ENCODE results near the gene ZHX3.

Gene ZHX3

GRCh38 chr20:41175727-41176330 lies 141.7 kb downstream of the ZHX3 start:
- TF ChIP-seq CTCF (IDR thresholded peaks at IDR 0.05; ENCODE audit: control extremely low read depth, extremely low read depth, low read depth, missing control alignments) = no peak
- CTCF ChIA-PET = interaction anchor here (0.9 to 10.4 kb wide), 4 partner anchors 18 to 434 kb away, joined by 3 to 133 read pairs (median 4); partner anchors contain the start of gene LPIN3

GRCh38 chr20:41175201-41175651 lies 142.3 kb downstream of the ZHX3 start:
- TF ChIP-seq CTCF (IDR thresholded peaks at IDR 0.05; ENCODE audit: control extremely low read depth, extremely low read depth, low read depth, missing control alignments) = no peak
- no peak for DNase-seq (ENCODE audit: extremely low spot score)
- POLR2A ChIA-PET = no interaction called here
- CTCF ChIA-PET = interaction anchor here (0.9 to 10.4 kb wide), 2 partner anchors 18 to 165 kb away, joined by 3 to 133 read pairs; partner anchors contain the start of gene LPIN3

More at GRCh38 chr20:41175727-41176330, 141.7 kb downstream of the ZHX3 start:
- POLR2A ChIA-PET = no interaction called here
- DNase-seq (ENCODE audit: extremely low spot score) = no peak

GRCh38 chr20:41174782-41175181 lies 142.7 kb downstream of the ZHX3 start:
- POLR2A ChIA-PET = no interaction called here
- CTCF ChIA-PET = interaction anchor here (10.4 kb wide), 1 partner anchor 165 kb away, joined by 133 read pairs; the partner anchor contains the start of gene LPIN3
- TF ChIP-seq CTCF (IDR thresholded peaks at IDR 0.05; ENCODE audit: control extremely low read depth, extremely low read depth, low read depth, missing control alignments) = no peak
- no peak for DNase-seq (ENCODE audit: extremely low spot score)

- ChIA-PET POLR2A (no interaction called here), CTCF (interaction anchor here (10.4 kb wide), 1 partner anchor 165 kb away, joined by 133 read pairs; the partner anchor contains the start of gene LPIN3)
- TF ChIP-seq CTCF (IDR thresholded peaks at IDR 0.05; ENCODE audit: control extremely low read depth, extremely low read depth, low read depth, missing control alignments) = no peak
- no peak for DNase-seq (ENCODE audit: extremely low spot score)
These were observed 143.2 kb downstream of the ZHX3 start for GRCh38 chr20:41174373-41174772.

GRCh38 chr20:41173791-41174341 lies 143.7 kb downstream of the ZHX3 start:
- POLR2A ChIA-PET = no interaction called here
- no peak for DNase-seq (ENCODE audit: extremely low spot score)
- CTCF ChIA-PET = interaction anchor here (0.8 to 10.4 kb wide), 20 partner anchors 8 to 194 kb away, joined by 3 to 133 read pairs (median 8); partner anchors contain the start of gene LPIN3
- TF ChIP-seq CTCF (IDR thresholded peaks at IDR 0.05; ENCODE audit: control extremely low read depth, extremely low read depth, low read depth, missing control alignments) = no peak

- POLR2A ChIA-PET = no interaction called here
- peak; percentile 94 for TF ChIP-seq CTCF (IDR thresholded peaks at IDR 0.05; ENCODE audit: control extremely low read depth, extremely low read depth, low read depth, missing control alignments)
- peak; percentile 81 for DNase-seq (ENCODE audit: extremely low spot score)
- CTCF ChIA-PET = interaction anchor here (0.6 to 10.4 kb wide), 37 partner anchors 9 to 246 kb away, joined by 3 to 133 read pairs (median 5); partner anchors contain the start of gene LPIN3
These were observed 144.3 kb downstream of the ZHX3 start for GRCh38 chr20:41173161-41173721.

All from GM10248 (cell line).